Left ventricle myocardium inferior (tissue), 1 donor: ENCODE measurements around the gene MFSD12. TPM values are rescaled to one million over a fixed set of nuclear protein-coding genes. Genes with fewer than 3 reads are reported as not detected.
A peak's percentile ranks its signal among the peaks of the same experiment; 100 is the strongest.

Source experiments
- DNase-seq: peaks from one replicate; pipeline ENCODE4 v3.0.0-alpha.2; 2020
- H3K27ac ChIP-seq: fragments of 200-600 bp; replicated peaks from 2 replicates; pipeline ENCODE4 v1.8.0; 2021
- H3K27me3 ChIP-seq: fragments of 200-600 bp; 2 replicates; pipeline ENCODE4 v1.8.0; 2021; ENCODE audit warnings: low read depth
- H3K36me3 ChIP-seq: fragments of 200-600 bp; 2 replicates; pipeline ENCODE4 v1.8.0; 2021
- H3K4me1 ChIP-seq: fragments of 200-600 bp; 2 replicates; pipeline ENCODE4 v1.8.0; 2021
- H3K4me3 ChIP-seq: fragments of 200-600 bp; 2 replicates; pipeline ENCODE4 v1.8.0; 2021; ENCODE audit warnings: mild to moderate bottlenecking, moderate library complexity
- H3K9me3 ChIP-seq: fragments of 200-600 bp; replicated peaks from 2 replicates; pipeline ENCODE4 v1.8.0; 2021
- CTCF ChIP-seq: fragments of 200-600 bp; IDR thresholded peaks from 2 replicates; pipeline ENCODE4 v1.8.0; 2021; ENCODE audit warnings: antibody characterized with exemption, mild to moderate bottlenecking, borderline replicate concordance
- intact Hi-C: fragments of 100-400 bp; cut with micrococcal nuclease; formaldehyde crosslinking; loops from one replicate; pipeline ENCODE4 v1.11.0; 2022
- total RNA-seq: library from RNA; stranded (reverse); fragmentation: NEBNext Ultra II Directional; extraction: Animal tissue kit (Norgen Biotek cat#: 25700); gene quantifications from one replicate; pipeline ENCODE4 v1.2.1, GENCODE V29; 2021
- donor health status: DM: no; HTN: yes; CAD: no; lungs with severe emphysema.

The MFSD12 gene
- total RNA-seq, 1 donor from 2014 or later: 23.5 TPM

- TF ChIP-seq CTCF: no peak
- DNase-seq: no peak
- Histone ChIP-seq H3K4me3 (peak overlapping the region; percentile 72), H3K9me3 (no peaks in the 10 kb centered on the region), H3K27ac (peak overlapping the region; percentile 92), H3K27me3 (peaks cover 30% of the 10 kb centered on the region), H3K4me1 (peaks cover 62% of the 10 kb centered on the region), H3K36me3 (no peaks in the 10 kb centered on the region)
- intact Hi-C loops: no loop called here
Observed at GRCh38 chr19:3604987-3605343, 47.6 kb upstream of the MFSD12 start.

GRCh38 chr19:3604227-3604986 is 47.0 kb upstream of the MFSD12 start:
- H3K36me3 ChIP-seq: peaks cover 4% of the 10 kb centered on the region
- intact Hi-C loops: no loop called here
- peaks cover 57% of the 10 kb centered on the region for H3K4me1 ChIP-seq
- peak overlapping the region; percentile 72 for H3K4me3 ChIP-seq
- peaks cover 30% of the 10 kb centered on the region for H3K27me3 ChIP-seq
- no peak for DNase-seq
- H3K27ac ChIP-seq: peak overlapping the region; percentile 92
- no peak for TF ChIP-seq CTCF
- no peaks in the 10 kb centered on the region for H3K9me3 ChIP-seq

- TF ChIP-seq CTCF: no peak
- Histone ChIP-seq H3K9me3 (no peaks in the 10 kb centered on the region), H3K27me3 (peaks cover 30% of the 10 kb centered on the region), H3K4me3 (no peak overlapping the region), H3K4me1 (peaks cover 45% of the 10 kb centered on the region), H3K36me3 (peaks cover 4% of the 10 kb centered on the region), H3K27ac (peak overlapping the region; percentile 92)
- DNase-seq: no peak
- intact Hi-C loops: no loop called here
Observed at GRCh38 chr19:3603121-3603811, 45.9 kb upstream of the MFSD12 start.

- Histone ChIP-seq H3K36me3 (peaks cover 4% of the 10 kb centered on the region), H3K4me3 (no peak overlapping the region), H3K27me3 (peaks cover 24% of the 10 kb centered on the region), H3K27ac (no peak overlapping the region), H3K4me1 (peaks cover 23% of the 10 kb centered on the region), H3K9me3 (no peaks in the 10 kb centered on the region)
- DNase-seq: no peak
- TF ChIP-seq CTCF: no peak
- intact Hi-C loops: no loop called here
Observed at GRCh38 chr19:3601021-3601420, 43.6 kb upstream of the MFSD12 start.

- intact Hi-C loops: no loop called here
- Histone ChIP-seq H3K4me3 (no peak overlapping the region), H3K4me1 (peaks cover 18% of the 10 kb centered on the region), H3K36me3 (peaks cover 4% of the 10 kb centered on the region), H3K27ac (no peak overlapping the region), H3K9me3 (no peaks in the 10 kb centered on the region), H3K27me3 (peaks cover 22% of the 10 kb centered on the region)
- no peak for DNase-seq
- TF ChIP-seq CTCF: no peak
Observed at GRCh38 chr19:3599776-3600187, 42.4 kb upstream of the MFSD12 start.
